ENCODE data around the gene ARL5B. TPM values are rescaled to one million over a fixed set of nuclear protein-coding genes. Genes with fewer than 3 reads are reported as not detected.

Gene ARL5B
- total RNA-seq, 1 donor from 2014 or later: 20.9 TPM

GRCh38 chr10:18658271-18659124 lies 733 bp upstream of the ARL5B start:
- no peak for DNase-seq (ENCODE audit: extremely low read depth, low read depth, low spot score)

- no peak for DNase-seq (ENCODE audit: extremely low read depth, low read depth, low spot score)
Measured at GRCh38 chr10:18659819-18660535, 746 bp downstream of the ARL5B start.

- no peak for DNase-seq (ENCODE audit: extremely low read depth, low read depth, low spot score)
Measured at GRCh38 chr10:18660816-18661431, 1.7 kb downstream of the ARL5B start.

GRCh38 chr10:18664841-18665478 lies 5.7 kb downstream of the ARL5B start:
- no peak for DNase-seq (ENCODE audit: extremely low read depth, low read depth, low spot score)

GRCh38 chr10:18665815-18666558 lies 6.8 kb downstream of the ARL5B start:
- DNase-seq (ENCODE audit: extremely low read depth, low read depth, low spot score): no peak

DNA sequence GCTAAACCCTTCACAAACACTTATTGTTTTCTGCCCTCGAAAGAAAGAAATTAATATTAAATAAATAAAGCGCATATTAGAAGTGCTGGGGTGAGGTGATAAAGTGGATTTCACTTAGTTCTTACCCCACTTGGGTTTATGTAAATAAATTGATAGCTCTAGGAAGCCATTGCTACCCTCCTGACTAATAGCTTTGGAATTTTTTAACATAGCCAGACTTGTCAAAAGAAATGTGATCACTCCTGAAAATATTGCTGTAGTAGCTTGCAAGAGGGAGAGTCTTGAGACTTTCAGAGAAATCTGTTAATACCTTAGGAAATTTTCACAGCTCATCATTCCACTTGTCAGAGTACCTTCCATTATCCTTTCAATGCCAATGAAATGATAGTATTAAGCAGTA lies 7.6 kb downstream of the ARL5B start:
- DNase-seq (ENCODE audit: extremely low read depth, low read depth, low spot score): no peak

- DNase-seq (ENCODE audit: extremely low read depth, low read depth, low spot score): no peak
Measured at GRCh38 chr10:18668026-18668425, 8.8 kb downstream of the ARL5B start.

DNA sequence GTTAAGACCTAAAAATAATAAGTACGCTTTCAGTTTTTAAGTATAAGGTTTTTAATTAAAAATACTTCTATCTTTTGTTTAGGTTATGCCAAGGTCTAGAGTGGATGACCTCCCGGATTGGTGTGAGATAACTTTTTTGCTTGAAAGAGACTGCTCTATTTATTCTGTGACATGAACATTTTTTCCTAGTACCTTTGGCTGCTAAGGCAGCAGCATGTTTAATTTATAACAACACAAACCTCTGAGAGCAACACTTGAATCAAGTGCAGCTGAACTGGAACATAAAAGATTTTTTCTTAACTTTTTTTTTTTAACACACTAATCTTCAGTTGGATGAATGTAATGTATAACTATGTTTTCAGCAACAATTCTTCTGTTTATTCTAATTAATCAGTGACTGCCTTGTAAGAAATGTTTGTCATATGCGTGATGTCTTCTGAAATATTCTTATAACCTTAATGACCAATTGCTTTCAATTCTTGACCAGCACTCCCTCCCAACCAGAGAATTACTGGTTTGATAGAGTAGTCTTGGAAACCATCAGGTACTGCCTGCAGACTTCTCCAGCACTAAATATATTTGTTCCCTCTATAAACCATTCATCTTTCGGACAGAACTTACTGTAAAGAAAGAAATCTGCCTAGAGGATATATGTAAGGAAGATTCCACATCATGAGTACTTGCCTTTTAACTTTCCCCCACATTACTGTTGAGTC lies 16.0 kb downstream of the ARL5B start:
- DNase-seq (ENCODE audit: extremely low read depth, low read depth, low spot score): no peak

DNA sequence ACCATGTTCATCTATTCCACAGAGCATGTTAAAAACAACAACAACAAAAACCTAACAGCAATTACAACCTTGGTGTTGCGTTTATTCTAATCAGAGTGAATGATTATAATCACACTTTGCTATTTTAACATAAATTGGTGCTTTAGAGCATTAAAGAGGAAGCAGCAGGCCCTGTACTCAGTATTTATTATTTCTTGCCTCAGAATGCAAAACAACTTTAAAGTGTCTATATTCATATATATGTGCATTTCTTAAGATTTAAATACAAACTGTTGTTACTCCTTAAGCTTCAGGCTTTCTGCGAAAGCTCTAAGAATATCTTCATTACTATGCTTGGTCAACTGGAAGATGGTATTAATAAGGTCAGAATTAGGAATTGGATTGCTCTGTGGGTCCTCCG lies 21.5 kb downstream of the ARL5B start:
- no peak for DNase-seq (ENCODE audit: extremely low read depth, low read depth, low spot score)

- DNase-seq (ENCODE audit: extremely low read depth, low read depth, low spot score): no peak
Measured at GRCh38 chr10:18681366-18681765, 22.1 kb downstream of the ARL5B start.

DNA sequence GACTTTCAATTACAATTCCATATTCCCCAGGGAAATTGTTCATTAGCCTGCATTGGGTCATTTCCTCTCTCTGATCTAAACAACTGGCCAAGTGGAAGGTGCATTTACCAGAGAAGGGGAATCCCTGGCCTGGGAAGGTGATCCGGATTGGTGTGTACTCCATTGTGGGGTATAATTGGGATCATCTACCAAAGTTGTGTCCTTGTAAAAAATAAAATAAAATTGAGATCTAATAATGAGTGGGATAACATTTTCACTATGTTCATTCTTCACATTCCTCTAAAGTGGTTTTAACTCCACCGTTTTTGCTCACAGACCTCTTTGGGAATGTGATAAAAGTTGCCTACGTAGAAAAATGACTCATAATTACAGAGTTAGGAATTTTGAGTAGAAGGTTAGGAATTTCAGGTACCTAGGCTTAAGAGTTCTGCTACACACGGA lies 22.8 kb downstream of the ARL5B start:
- no peak for DNase-seq (ENCODE audit: extremely low read depth, low read depth, low spot score)

DNA sequence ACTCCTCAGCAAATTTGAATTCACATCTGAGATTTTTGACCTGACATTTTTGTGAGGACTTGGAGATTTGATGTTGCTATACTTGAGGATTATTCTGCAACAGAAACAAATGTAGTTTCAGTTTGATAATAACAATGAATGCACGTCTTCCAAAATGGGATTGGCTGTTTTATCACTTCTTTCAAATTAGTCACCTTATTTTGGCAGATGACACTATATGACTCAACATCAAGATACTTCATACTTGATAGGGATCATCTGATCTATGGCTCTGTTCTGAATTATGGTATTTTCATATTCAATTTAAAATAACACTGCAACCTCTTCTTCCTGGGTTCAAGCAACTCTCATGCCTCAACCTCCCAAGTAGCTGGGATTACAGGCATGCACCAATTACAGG lies 24.2 kb downstream of the ARL5B start:
- DNase-seq (ENCODE audit: extremely low read depth, low read depth, low spot score): no peak

DNA sequence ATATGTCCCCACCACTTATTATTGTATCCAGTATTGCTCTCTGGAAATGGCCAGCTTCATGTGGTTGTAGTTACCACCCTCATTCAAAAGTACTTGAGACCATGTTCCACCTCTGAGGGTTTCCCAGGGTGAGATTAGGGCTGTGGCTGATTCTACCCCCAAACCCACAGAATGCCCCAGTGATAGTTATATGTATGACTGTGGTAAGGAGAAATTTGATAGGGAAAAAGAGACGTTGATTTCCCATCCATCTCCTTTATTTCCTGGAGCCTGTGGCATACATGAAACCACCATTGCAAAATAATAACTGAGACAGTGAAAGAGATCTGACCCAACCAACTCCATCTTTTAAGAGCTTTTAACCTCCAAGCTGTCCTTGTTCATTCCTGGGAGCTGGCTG lies 25.2 kb downstream of the ARL5B start:
- DNase-seq (ENCODE audit: extremely low read depth, low read depth, low spot score): no peak

- no peak for DNase-seq (ENCODE audit: extremely low read depth, low read depth, low spot score)
Measured at GRCh38 chr10:18684953-18685352, 25.7 kb downstream of the ARL5B start.

- no peak for DNase-seq (ENCODE audit: extremely low read depth, low read depth, low spot score)
Measured at GRCh38 chr10:18685555-18685954, 26.3 kb downstream of the ARL5B start.

GRCh38 chr10:18687195-18687594 lies 28.0 kb downstream of the ARL5B start:
- no peak for DNase-seq (ENCODE audit: extremely low read depth, low read depth, low spot score)

GRCh38 chr10:18687706-18688105 lies 28.5 kb downstream of the ARL5B start:
- DNase-seq (ENCODE audit: extremely low read depth, low read depth, low spot score): no peak

DNA sequence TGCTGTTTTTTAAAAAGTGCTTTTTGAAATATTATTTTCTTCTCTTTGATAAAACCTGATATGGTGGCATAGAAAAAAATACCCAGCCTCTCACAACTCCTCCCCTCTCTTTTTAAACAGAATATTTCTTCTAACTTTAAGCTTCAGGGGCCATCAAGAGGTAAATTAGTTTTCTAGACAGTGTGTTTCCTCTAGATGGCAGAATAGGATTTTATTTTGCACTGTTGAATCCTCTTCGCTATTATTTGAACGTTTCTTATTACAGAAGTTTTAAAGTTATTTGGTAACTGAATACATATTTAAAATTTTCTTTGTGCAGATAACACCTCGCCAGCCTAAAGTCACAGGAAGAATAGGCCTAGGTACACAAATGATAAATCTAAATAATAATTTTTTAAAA lies 30.3 kb downstream of the ARL5B start:
- no peak for DNase-seq (ENCODE audit: extremely low read depth, low read depth, low spot score)

DNA sequence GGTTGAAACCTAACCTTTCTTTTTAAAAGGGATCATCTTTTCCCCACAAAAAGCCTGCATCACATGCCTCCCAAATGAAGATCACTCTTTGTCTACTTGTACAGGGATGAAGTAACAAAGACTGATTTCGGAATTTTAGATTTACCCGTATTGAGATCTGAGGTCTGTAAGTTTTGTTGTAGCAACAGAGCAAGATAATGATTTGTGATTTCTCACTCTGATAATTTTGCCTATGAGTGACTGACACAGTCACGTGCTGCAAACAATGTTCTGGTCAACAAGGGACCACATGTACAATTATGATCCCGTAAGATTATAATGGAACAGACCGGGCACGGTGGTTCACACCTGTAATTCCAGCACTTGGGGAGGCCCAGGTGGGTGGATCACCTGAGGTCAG lies 31.3 kb downstream of the ARL5B start:
- no peak for DNase-seq (ENCODE audit: extremely low read depth, low read depth, low spot score)
